Uterus (tissue), 2 donors: ENCODE results near the gene ZNF414.

ENCODE experiments used
- POLR2A ChIP-seq, 2 donors: fragments of 450-650 bp; IDR thresholded peaks; one replicate each; pipeline ENCODE4 v1.6.1; 2016; ENCODE audit warnings: antibody characterized with exemption in 2 of 2, mild to moderate bottlenecking in 1 of 2, moderate library complexity in 1 of 2
- TF ChIP-seq, protein P1 (sequence below), 4 experiments: fragments of 200-600 bp in 2 of 4; fragments of 450-650 bp in 2 of 4; sonication (generic) in 2 of 4; IDR thresholded peaks; one replicate each; pipeline ENCODE4 v1.5.1; 2016 to 2019; ENCODE audit warnings: antibody characterized with exemption in 4 of 4, mild to moderate bottlenecking in 2 of 4, moderate library complexity in 1 of 4

GRCh38 chr19:8489561-8490394, 24.2 kb downstream of the ZNF414 start:
- TF ChIP-seq POLR2A (IDR thresholded peaks at IDR 0.05), result no peak
- TF ChIP-seq, protein P1, sequence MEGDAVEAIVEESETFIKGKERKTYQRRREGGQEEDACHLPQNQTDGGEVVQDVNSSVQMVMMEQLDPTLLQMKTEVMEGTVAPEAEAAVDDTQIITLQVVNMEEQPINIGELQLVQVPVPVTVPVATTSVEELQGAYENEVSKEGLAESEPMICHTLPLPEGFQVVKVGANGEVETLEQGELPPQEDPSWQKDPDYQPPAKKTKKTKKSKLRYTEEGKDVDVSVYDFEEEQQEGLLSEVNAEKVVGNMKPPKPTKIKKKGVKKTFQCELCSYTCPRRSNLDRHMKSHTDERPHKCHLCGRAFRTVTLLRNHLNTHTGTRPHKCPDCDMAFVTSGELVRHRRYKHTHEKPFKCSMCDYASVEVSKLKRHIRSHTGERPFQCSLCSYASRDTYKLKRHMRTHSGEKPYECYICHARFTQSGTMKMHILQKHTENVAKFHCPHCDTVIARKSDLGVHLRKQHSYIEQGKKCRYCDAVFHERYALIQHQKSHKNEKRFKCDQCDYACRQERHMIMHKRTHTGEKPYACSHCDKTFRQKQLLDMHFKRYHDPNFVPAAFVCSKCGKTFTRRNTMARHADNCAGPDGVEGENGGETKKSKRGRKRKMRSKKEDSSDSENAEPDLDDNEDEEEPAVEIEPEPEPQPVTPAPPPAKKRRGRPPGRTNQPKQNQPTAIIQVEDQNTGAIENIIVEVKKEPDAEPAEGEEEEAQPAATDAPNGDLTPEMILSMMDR (IDR thresholded peaks at IDR 0.05), result no peak
